Frontal cortex (tissue), 4 donors: ENCODE data around the gene ANXA10. TPM values are rescaled to one million over a fixed set of nuclear protein-coding genes. Genes with fewer than 3 reads are reported as not detected.
"Not testable (repeated sequence)": the region's sequence is repeated elsewhere in the genome, so short reads cannot be mapped to it uniquely, and the experiment has no call there.

ENCODE experiments used
- DNase-seq, 2 donors: peaks; one replicate each; pipeline ENCODE4 v3.0.0; 2012; ENCODE audit warnings: low spot score in 2 of 2
- FAIRE-seq: peaks from 2 replicates; lab custom pipeline; 2012; peaks lifted over from hg19 to GRCh38; lab: Jason Lieb, UNC
- total RNA-seq: library from RNA; depleted of rRNA; stranded (reverse); fragments of >200 nt; gene quantifications from one replicate; pipeline ENCODE4 v1.2.3, GENCODE V29; 2014
- donor health status: control.
- donor health status: control.
- donor health status: control.

The ANXA10 gene
- total RNA-seq, 1 donor from 2014 or later = not detected

DNA sequence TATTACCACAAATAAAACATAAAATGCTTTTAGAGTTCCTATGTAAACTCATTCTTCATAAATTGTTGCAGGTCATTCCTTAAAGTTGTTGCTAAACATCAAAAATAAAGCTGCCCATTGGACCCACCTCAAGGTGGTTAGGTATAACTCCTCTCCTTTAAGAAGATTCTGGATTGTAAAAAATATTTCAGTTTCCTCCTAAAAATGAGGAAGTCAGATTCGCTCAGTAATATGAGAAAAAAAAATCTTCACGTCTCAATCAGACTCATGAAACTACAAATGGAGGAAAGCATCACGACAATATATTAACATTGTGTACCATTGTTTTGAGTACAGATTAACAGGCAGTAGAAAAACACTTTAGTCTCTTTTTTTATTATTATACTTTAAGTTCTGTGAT lies 120.3 kb downstream of the ANXA10 start:
- FAIRE-seq (no peak), DNase-seq (no peak)

DNA sequence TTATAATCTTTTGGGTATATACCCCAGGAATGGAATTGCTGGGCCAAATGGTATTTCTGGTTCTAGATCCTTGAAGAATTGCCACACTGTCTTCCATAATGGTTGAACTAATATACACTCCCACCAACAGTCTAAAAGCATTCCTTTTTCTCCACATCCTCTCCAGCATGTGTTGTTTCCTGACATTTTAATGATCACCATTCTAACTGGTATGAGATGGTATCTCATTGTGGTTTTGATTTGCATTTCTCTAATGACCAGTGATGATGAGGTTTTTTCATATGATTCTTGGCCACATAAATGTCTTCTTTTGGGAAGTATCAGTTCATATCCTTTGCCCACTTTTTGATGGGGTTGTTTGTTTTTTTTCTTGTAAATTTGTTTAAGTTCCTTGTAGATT lies 121.2 kb downstream of the ANXA10 start:
- not testable (repeated sequence) for DNase-seq, FAIRE-seq

DNA sequence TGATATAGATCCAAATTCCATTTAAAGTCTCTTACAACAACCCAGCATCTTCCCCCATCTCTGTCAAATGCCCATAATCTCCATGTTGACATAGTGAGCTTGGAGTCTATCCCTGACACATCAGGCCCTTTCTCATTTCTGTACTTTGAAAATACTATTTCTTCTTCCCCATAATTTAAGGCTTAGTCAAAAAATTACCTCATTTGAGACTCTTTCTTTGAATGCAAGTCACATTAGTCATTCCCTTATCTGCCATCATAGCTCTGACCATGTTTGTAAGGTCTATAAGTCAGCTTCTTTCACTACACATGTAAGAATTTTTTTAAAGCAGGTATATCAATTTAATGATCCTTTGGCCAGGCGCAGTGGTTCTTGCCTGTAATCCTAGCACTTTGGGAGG lies 126.3 kb downstream of the ANXA10 start:
- DNase-seq (no peak), FAIRE-seq (no peak)

DNA sequence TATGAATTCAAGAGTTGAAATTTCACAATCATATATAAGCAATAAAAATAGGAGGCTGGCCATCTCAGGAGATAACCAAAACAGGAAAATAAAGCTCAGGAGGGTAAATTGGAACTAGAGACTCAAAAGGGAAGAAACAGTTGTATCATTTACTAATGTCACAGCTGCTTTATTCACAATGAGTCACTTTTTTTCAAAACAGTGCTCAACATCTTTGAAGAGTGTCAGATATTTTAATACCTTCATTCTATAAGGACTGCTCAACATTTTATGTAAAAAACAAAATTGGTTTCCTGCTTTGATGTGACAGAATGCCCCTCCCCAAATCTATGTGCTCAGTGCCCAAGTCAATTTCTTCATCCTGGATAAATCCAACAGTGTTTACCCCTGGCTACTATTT lies 128.6 kb downstream of the ANXA10 start:
- no peak for DNase-seq
- no peak for FAIRE-seq

DNA sequence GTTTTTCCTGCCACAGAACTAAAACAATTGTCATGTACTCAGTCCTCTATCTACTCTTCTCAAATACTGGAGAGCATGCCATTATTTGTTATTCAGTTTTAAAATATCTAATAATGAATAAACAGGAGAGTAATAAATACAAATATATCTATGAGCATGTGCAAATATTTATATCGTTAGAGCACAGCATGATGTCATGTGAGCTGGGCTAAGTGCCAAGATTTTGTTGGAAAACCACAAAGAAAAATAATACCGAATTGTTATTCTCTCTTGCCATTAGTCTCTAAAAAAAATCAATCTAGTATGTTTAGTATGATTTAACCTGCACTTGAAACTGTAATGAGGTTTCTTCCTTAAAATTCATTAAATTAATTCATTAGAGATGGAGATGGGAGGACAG lies 129.0 kb downstream of the ANXA10 start:
- FAIRE-seq = no peak
- DNase-seq = no peak

Other genes starting within 250 kb of the ANXA10 start
- gene DDX60, start 226.2 kb downstream of the ANXA10 start, total RNA-seq = 3.3 TPM